ENCODE results near the gene MYL4.
"Not testable (repeated sequence)": the region's sequence is repeated elsewhere in the genome, so short reads cannot be mapped to it uniquely, and the experiment has no call there.

Gene MYL4

GRCh38 chr17:47193931-47194511 lies 15.1 kb upstream of the MYL4 start:
- DNase-seq (ENCODE audit: low read depth), result no peak

- DNase-seq (ENCODE audit: low read depth), result peak; percentile 44
Observed at GRCh38 chr17:47197821-47198220, 11.3 kb upstream of the MYL4 start.

GRCh38 chr17:47199627-47200324 lies 9.4 kb upstream of the MYL4 start:
- DNase-seq (ENCODE audit: low read depth), result no peak

GRCh38 chr17:47200325-47200664 lies 8.9 kb upstream of the MYL4 start:
- DNase-seq (ENCODE audit: low read depth), result no peak

- no peak for DNase-seq (ENCODE audit: low read depth)
Observed at GRCh38 chr17:47201166-47201565, 8.0 kb upstream of the MYL4 start.

GRCh38 chr17:47203984-47204721 lies 5.0 kb upstream of the MYL4 start:
- DNase-seq (ENCODE audit: low read depth), result peak; percentile 44

GRCh38 chr17:47204722-47205418 lies 4.3 kb upstream of the MYL4 start:
- peak; percentile 42 for DNase-seq (ENCODE audit: low read depth)

GRCh38 chr17:47205419-47205963 lies 3.7 kb upstream of the MYL4 start:
- peak; percentile 77 for DNase-seq (ENCODE audit: low read depth)

GRCh38 chr17:47207143-47208067 lies 1.7 kb upstream of the MYL4 start:
- no peak for DNase-seq (ENCODE audit: low read depth)

- DNase-seq (ENCODE audit: low read depth), result no peak
Observed at GRCh38 chr17:47209499-47209898, 351 bp downstream of the MYL4 start.

- DNase-seq (ENCODE audit: low read depth), result no peak
Observed at GRCh38 chr17:47210105-47210504, 957 bp downstream of the MYL4 start.

GRCh38 chr17:47210779-47211178 lies 1.6 kb downstream of the MYL4 start:
- DNase-seq (ENCODE audit: low read depth), result no peak

- DNase-seq (ENCODE audit: low read depth), result no peak
Observed at GRCh38 chr17:47212458-47212857, 3.3 kb downstream of the MYL4 start.

GRCh38 chr17:47213540-47213939 lies 4.4 kb downstream of the MYL4 start:
- DNase-seq (ENCODE audit: low read depth), result no peak

- no peak for DNase-seq (ENCODE audit: low read depth)
Observed at GRCh38 chr17:47214931-47215330, 5.8 kb downstream of the MYL4 start.

GRCh38 chr17:47216821-47217220 lies 7.7 kb downstream of the MYL4 start:
- not testable (repeated sequence) for DNase-seq (ENCODE audit: low read depth)

GRCh38 chr17:47217279-47217678 lies 8.1 kb downstream of the MYL4 start:
- not testable (repeated sequence) for DNase-seq (ENCODE audit: low read depth)

GRCh38 chr17:47218896-47219430 lies 9.8 kb downstream of the MYL4 start:
- DNase-seq (ENCODE audit: low read depth), result no peak

- DNase-seq (ENCODE audit: low read depth), result no peak
Observed at GRCh38 chr17:47219621-47220475, 10.7 kb downstream of the MYL4 start.

- DNase-seq (ENCODE audit: low read depth), result no peak
Observed at GRCh38 chr17:47220531-47220999, 11.4 kb downstream of the MYL4 start.

Measured in iris pigment epithelial cell (primary cell).